Breast epithelium (tissue), 3 donors: ENCODE results near the gene PWWP2B.

Source experiments
- CTCF ChIP-seq, 3 donors: fragments of 450-650 bp; IDR thresholded peaks; one replicate each; pipeline ENCODE4 v1.5.1; 2016 to 2017; ENCODE audit warnings: antibody characterized with exemption in 3 of 3, mild to moderate bottlenecking in 3 of 3, moderate library complexity in 3 of 3
- POLR2A ChIP-seq: fragments of 450-650 bp; IDR thresholded peaks from one replicate; pipeline ENCODE4 v1.6.1; 2016; ENCODE audit warnings: antibody characterized with exemption, mild to moderate bottlenecking, moderate library complexity
- POLR2AphosphoS5 ChIP-seq, 3 donors: sonication (generic); formaldehyde crosslinking; IDR thresholded peaks; one replicate each; pipeline ENCODE4 v1.6.1; 2017; ENCODE audit warnings: antibody characterized with exemption in 3 of 3

- no peak for TF ChIP-seq CTCF (IDR thresholded peaks at IDR 0.05)
- TF ChIP-seq POLR2A, result no peak
- no peak for TF ChIP-seq POLR2AphosphoS5 (IDR thresholded peaks at IDR 0.05)
Observed at GRCh38 chr10:132366499-132366898, 30.5 kb upstream of the PWWP2B start.
